ENCODE data around the gene TAS2R20.

Gene TAS2R20

GRCh38 chr12:10960211-10960610, 37.9 kb downstream of the TAS2R20 start:
- in situ Hi-C loops (cut with MboI; ENCODE audit: low sequenced_read_pairs): no loop called here

- in situ Hi-C loops (cut with MboI; ENCODE audit: low sequenced_read_pairs): no loop called here
These were observed 38.3 kb downstream of the TAS2R20 start for GRCh38 chr12:10959804-10960203.

- in situ Hi-C loops (cut with MboI; ENCODE audit: low sequenced_read_pairs): no loop called here
These were observed 40.4 kb downstream of the TAS2R20 start for GRCh38 chr12:10957741-10958140.

- in situ Hi-C loops (cut with MboI; ENCODE audit: low sequenced_read_pairs): no loop called here
These were observed 42.0 kb downstream of the TAS2R20 start for GRCh38 chr12:10956085-10956484.

DNA sequence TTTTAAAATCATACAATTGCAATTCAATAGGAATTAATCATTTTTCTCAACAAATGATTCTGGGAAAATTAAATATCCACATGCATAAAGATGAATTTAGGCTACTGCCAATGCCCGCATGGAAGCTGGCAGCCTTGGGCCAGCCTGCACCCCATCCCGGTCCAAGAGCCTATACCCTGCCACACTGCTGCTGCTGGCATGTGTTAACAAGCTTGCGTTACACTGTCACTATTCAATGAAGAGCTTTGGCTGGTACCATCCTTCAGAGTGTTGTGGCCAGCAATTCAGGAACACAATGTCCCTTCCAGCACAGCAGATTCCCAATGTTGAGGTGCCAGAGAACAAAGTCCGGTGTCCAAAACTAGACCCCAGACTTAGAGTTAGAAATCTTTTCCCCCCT, 45.5 kb downstream of the TAS2R20 start:
- in situ Hi-C loops (cut with MboI; ENCODE audit: low sequenced_read_pairs): no loop called here

Data from hTERT RPE-1 (cell line).